Skeletal muscle tissue (tissue), 4 donors: ENCODE results near the gene KLHL29. TPM values are rescaled to one million over a fixed set of nuclear protein-coding genes. Genes with fewer than 3 reads are reported as not detected.
A peak's percentile ranks its signal among the peaks of the same experiment; 100 is the strongest.
"Not testable (repeated sequence)": the region's sequence is repeated elsewhere in the genome, so short reads cannot be mapped to it uniquely, and the experiment has no call there.

Source experiments
- H3K27ac ChIP-seq: one replicate; pipeline ENCODE4 v1.7.0; 2013; ENCODE audit warnings: mild to moderate bottlenecking, low read depth, low read length, inconsistent platforms
- H3K27me3 ChIP-seq, 3 donors: one replicate each; pipeline ENCODE4 v1.7.0; 2013; ENCODE audit warnings: low read length in 3 of 3; ENCODE audit not compliant: control insufficient read depth in 3 of 3, insufficient read depth in 3 of 3
- H3K36me3 ChIP-seq, 3 donors: one replicate each; pipeline ENCODE4 v1.7.0; 2013; ENCODE audit warnings: low read length in 3 of 3; ENCODE audit not compliant: control insufficient read depth in 3 of 3, insufficient read depth in 3 of 3
- H3K4me1 ChIP-seq, 3 donors: one replicate each; pipeline ENCODE4 v1.7.0; 2013; ENCODE audit warnings: low read length in 3 of 3, mild to moderate bottlenecking in 3 of 3; ENCODE audit not compliant: control insufficient read depth in 3 of 3, insufficient read depth in 3 of 3
- H3K4me3 ChIP-seq, 3 donors: one replicate each; pipeline ENCODE4 v1.7.0; 2013; ENCODE audit warnings: low read length in 3 of 3
- H3K9ac ChIP-seq, 3 donors: one replicate each; pipeline ENCODE4 v1.7.0; 2013; ENCODE audit warnings: low read length in 3 of 3, mild to moderate bottlenecking in 3 of 3, moderate library complexity in 2 of 3, low read depth in 1 of 3
- H3K9me3 ChIP-seq, 3 donors: one replicate each; pipeline ENCODE4 v1.7.0; 2013; ENCODE audit warnings: low read length in 3 of 3; ENCODE audit not compliant: control insufficient read depth in 3 of 3
- total RNA-seq: library from RNA; depleted of rRNA; stranded (reverse); fragments of >200 nt; gene quantifications from one replicate; pipeline ENCODE4 v1.2.3, GENCODE V29; 2014
- donor health status: Osteomylitis.

Gene KLHL29
- 3.7 TPM for total RNA-seq

DNA sequence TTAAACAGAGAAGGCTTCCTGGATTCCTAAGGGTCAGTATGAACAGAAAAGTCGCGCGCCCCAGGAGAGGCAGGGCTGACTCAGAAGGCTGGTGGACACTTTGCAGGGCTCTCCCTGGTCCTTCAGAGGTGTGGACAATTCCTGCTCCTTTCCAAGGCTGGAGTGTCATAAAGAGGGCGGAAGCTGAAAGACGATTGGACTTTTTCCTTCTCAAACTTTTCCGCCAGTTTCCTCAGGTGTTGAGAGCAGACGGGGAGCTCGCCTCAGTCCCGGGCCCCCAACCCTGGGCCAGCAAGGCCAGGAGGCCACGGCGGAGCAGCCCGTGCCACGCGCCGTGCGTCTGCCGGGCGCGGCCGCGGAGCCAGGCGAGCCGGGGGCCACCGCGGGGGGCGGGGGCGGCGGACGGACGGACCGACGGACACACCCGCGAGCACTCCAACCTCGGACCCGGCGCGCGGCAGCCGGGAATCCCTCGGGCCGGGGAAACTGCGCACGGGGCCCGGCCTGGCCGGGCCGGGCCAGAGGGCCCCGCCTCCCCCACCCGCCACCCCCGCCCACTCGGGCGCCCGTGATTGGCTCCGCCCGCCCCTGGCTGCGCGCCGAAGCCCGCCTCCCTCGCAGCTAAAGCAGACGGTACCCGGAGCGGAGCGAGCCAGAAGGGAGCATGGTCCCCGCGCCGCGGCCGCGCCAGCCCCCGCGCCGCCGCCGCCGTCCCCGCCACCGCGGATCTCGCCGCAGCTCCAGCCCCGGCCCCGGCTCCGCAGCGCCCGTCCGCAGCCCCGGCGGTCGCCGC is at the start of gene KLHL29:
KLHL29 (plus strand) TSS at position 629 of the 793 bp plus-strand sequence. CDS start 177,018 bp downstream, outside the sequence.
- peaks cover 5 to 18% (median 16%) of the 10 kb centered on the region in 3 donors for H3K27me3 ChIP-seq
- H3K36me3 ChIP-seq: no peaks in the 10 kb centered on the region
- peak within 1 kb of the TSS; percentile 54 to 82 (median 79) for H3K4me3 ChIP-seq
- H3K9me3 ChIP-seq: no peaks in the 10 kb centered on the region
- no peak within 1 kb of the TSS for H3K27ac ChIP-seq
- peak within 1 kb of the TSS in 2 of 3 donors; percentile 64 to 75 for H3K9ac ChIP-seq
- peaks cover 13 to 23% (median 21%) of the 10 kb centered on the region in 3 donors for H3K4me1 ChIP-seq

DNA sequence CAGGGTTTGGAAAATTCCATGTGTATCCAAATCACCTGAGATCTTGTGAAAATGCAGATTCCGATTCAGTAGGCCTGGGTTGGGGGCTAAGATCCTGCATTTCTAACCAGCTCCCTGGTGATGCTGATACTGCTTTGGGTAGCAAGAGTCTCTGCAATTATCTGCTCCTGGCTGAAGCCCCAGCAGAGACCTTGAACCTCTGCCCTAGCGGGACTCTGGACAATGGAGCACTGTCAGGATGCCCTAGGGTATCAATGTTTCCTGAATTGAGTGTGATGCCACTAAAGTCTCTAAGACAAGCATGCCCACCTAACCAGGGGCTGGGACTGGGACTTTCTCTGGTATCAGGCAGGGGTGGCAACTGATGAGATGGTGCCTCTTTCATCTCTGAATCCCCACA is 49.4 kb upstream of the KLHL29 start:
- no peak overlapping the region for H3K4me3 ChIP-seq

GRCh38 chr2:23342075-23342474 is 42.9 kb upstream of the KLHL29 start:
- peaks cover 0 to 6% (median 3%) of the 10 kb centered on the region in 3 donors for H3K27me3 ChIP-seq
- no peak overlapping the region for H3K9ac ChIP-seq
- H3K9me3 ChIP-seq: peaks cover 2 to 7% (median 5%) of the 10 kb centered on the region in 3 donors
- H3K4me1 ChIP-seq: no peaks in the 10 kb centered on the region
- no peaks in the 10 kb centered on the region for H3K36me3 ChIP-seq
- no peak overlapping the region for H3K27ac ChIP-seq
- H3K4me3 ChIP-seq: no peak overlapping the region

More for the DNA sequence above, 49.4 kb upstream of the KLHL29 start:
- Histone ChIP-seq H3K27me3 (peaks cover 13 to 17% (median 15%) of the 10 kb centered on the region in 3 donors), H3K36me3 (no peaks in the 10 kb centered on the region), H3K4me1 (no peaks in the 10 kb centered on the region), H3K9me3 (peaks cover 0 to 6% (median 4%) of the 10 kb centered on the region in 3 donors), H3K9ac (no peak overlapping the region), H3K27ac (no peak overlapping the region)

- no peak overlapping the region for H3K27ac ChIP-seq
- peaks cover 5 to 9% (median 6%) of the 10 kb centered on the region in 3 donors for H3K4me1 ChIP-seq
- no peak overlapping the region for H3K4me3 ChIP-seq
- H3K36me3 ChIP-seq: no peaks in the 10 kb centered on the region
- peaks cover 0 to 10% (median 9%) of the 10 kb centered on the region in 3 donors for H3K27me3 ChIP-seq
- H3K9me3 ChIP-seq: peaks cover 0 to 2% (median 0%) of the 10 kb centered on the region in 3 donors
- no peak overlapping the region for H3K9ac ChIP-seq
These were observed 39.0 kb upstream of the KLHL29 start for GRCh38 chr2:23346029-23346428.

DNA sequence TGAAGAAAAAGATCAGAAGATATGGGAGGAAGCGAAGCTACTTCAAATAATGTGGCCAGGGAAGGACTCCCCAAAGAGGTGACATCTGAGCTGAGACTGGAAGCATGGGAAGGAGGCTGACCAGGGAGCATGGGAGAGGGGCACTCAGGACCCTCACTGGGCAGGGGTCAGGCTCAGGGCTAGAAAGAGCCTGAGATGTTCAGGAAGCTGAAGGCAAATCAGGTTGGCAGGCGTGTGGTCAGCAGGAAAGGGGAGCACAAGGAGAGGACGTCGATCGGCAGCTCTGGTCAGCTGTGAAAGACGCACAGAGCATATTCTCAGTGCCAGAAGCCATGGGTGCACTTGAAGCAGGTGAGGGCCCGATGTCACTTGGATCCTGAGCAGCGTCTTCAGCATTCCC is 38.2 kb upstream of the KLHL29 start:
- Histone ChIP-seq H3K9ac (no peak overlapping the region), H3K4me3 (no peak overlapping the region), H3K27me3 (peaks cover 0 to 10% (median 9%) of the 10 kb centered on the region in 3 donors), H3K36me3 (no peaks in the 10 kb centered on the region), H3K4me1 (peaks cover 12 to 16% (median 12%) of the 10 kb centered on the region in 3 donors), H3K27ac (no peak overlapping the region), H3K9me3 (no peaks in the 10 kb centered on the region)

DNA sequence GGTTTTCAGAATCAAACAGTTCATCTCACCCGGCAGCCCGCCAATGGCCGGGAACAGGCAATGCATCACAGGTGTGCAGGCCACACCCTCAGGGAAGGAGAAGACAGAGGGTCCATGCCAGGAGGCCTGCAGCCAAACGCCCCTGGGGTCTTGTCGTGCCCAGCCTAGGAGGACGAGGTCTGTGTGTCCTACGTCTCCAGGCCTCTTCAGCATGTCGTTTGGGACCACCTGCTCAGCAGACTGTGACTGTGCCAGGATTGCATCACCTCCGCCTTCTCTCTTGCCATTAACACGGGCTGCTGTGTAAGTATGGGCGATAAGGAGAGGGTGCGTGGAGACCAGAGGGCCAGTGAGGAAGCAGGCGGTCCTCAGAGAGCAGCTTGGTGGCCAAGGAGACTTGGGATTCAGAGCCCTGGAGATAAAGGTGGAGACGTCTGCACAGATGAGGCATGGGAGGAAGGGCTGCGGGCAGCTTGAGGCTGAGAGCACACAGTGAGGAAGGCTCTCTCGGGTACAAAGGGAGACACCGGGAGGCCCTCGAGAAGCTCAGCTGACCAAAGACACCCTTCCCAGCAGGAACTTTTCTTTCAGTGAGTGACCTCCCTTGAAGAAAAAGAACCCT is 37.4 kb upstream of the KLHL29 start:
- H3K9ac ChIP-seq: no peak overlapping the region
- peaks cover 0 to 13% (median 9%) of the 10 kb centered on the region in 3 donors for H3K27me3 ChIP-seq
- no peak overlapping the region for H3K27ac ChIP-seq
- H3K4me1 ChIP-seq: peaks cover 14 to 20% (median 17%) of the 10 kb centered on the region in 3 donors
- H3K4me3 ChIP-seq: no peak overlapping the region
- H3K36me3 ChIP-seq: no peaks in the 10 kb centered on the region
- H3K9me3 ChIP-seq: no peaks in the 10 kb centered on the region

GRCh38 chr2:23348093-23348481 is 36.9 kb upstream of the KLHL29 start:
- not testable (repeated sequence) for H3K4me3 ChIP-seq, H3K27ac ChIP-seq, H3K9me3 ChIP-seq, H3K36me3 ChIP-seq, H3K9ac ChIP-seq
- Histone ChIP-seq H3K4me1 (peaks cover 14 to 20% (median 17%) of the 10 kb centered on the region in 3 donors), H3K27me3 (peaks cover 0 to 13% (median 9%) of the 10 kb centered on the region in 3 donors)

- Histone ChIP-seq H3K27ac (no peak overlapping the region), H3K27me3 (peaks cover 0 to 10% (median 9%) of the 10 kb centered on the region in 3 donors), H3K9me3 (no peaks in the 10 kb centered on the region), H3K36me3 (no peaks in the 10 kb centered on the region), H3K9ac (no peak overlapping the region), H3K4me3 (no peak overlapping the region), H3K4me1 (peaks cover 14 to 20% (median 17%) of the 10 kb centered on the region in 3 donors)
These were observed 35.5 kb upstream of the KLHL29 start for GRCh38 chr2:23349508-23349907.

DNA sequence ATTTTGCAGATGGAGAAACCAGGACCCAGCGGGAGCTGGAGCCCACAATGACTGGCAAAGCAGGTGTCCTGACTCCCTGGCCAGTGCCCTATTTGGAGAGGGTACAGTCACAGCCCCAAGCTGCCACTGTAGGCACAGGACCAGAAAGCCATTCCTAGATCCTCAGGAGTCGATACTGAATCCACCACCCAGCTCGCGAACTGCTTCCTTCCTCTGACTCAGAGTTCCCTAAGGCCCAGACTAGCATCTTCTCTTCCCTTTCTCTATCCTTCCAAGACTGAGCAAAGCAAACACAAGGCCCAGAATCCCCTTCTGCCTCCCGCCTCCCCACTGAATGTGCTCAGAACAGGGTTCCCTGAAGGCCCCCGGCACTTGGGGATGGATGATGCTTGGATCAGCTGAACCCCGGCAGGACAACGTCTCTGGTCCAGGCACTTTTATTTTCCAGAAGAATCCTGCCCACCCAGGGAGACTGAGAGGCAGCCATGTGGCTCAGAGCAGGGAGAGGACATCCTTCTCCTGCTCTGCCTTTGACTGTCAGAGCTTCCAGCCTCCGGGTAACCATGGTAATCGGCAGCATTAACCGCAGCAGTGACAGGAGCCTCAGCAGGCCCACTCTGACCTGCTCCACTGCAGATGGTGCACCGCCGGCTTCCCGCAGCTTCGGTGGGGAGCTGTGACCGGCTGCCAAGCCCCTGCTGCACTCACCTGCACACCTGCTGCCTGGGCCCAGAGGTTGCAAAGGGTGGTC is 34.8 kb upstream of the KLHL29 start:
- Histone ChIP-seq H3K9me3 (no peaks in the 10 kb centered on the region), H3K4me1 (peaks cover 14 to 20% (median 17%) of the 10 kb centered on the region in 3 donors), H3K27me3 (peaks cover 0 to 15% (median 9%) of the 10 kb centered on the region in 3 donors), H3K9ac (peak overlapping the region in 1 of 3 donors; percentile 3), H3K36me3 (no peaks in the 10 kb centered on the region), H3K4me3 (no peak overlapping the region), H3K27ac (peak overlapping the region; percentile 12)
